Activated T-helper 1 cell treated with anti-CD3 and anti-CD28 coated beads, Interleukin-12 subunit alpha, Interleukin-12 subunit beta, Interleukin-2, Interleukin-4 antibody, amounts not matched to agents 30 ng/mL and 10 ng/mL and 1 ng/mL, durations not matched to agents 14 hours and 24 hours and 36 hours (primary cell): ENCODE data around the gene TXK. TPM values are rescaled to one million over a fixed set of nuclear protein-coding genes. Genes with fewer than 3 reads are reported as not detected.
A peak's percentile ranks its signal among the peaks of the same experiment; 100 is the strongest.

Experiments
- DNase-seq: peaks from one replicate; pipeline ENCODE4 v3.0.0; 2021; ENCODE audit warnings: low spot score
- H3K27ac Mint-ChIP-seq: one replicate; pipeline ENCODE4 v1.8.0; 2021; ENCODE audit warnings: mild to moderate bottlenecking, mixed read lengths
- H3K27me3 Mint-ChIP-seq: one replicate; pipeline ENCODE4 v1.8.0; 2022; ENCODE audit warnings: mild to moderate bottlenecking, moderate library complexity, mixed read lengths; ENCODE audit not compliant: insufficient read depth
- H3K36me3 Mint-ChIP-seq: one replicate; pipeline ENCODE4 v1.8.0; 2021; ENCODE audit warnings: low read depth, mixed read lengths
- H3K4me1 Mint-ChIP-seq: one replicate; pipeline ENCODE4 v1.8.0; 2021; ENCODE audit warnings: low read depth, mixed read lengths
- H3K4me3 Mint-ChIP-seq: one replicate; pipeline ENCODE4 v1.8.0; 2021; ENCODE audit warnings: mild to moderate bottlenecking, moderate library complexity, mixed read lengths
- H3K9me3 Mint-ChIP-seq: one replicate; pipeline ENCODE4 v1.8.0; 2021; ENCODE audit warnings: mixed read lengths
- intact Hi-C: fragments of 100-400 bp; cut with micrococcal nuclease; formaldehyde crosslinking; loops from one replicate; pipeline ENCODE4 v1.15.1; 2024
- total RNA-seq: library from RNA; stranded (reverse); gene quantifications from 2 replicates; pipeline ENCODE4 v1.2.3, GENCODE V29; 2022

TXK gene
- total RNA-seq, 1 donor from 2014 or later, result 12.5 TPM

- Mint-ChIP-seq H3K27ac (no peak overlapping the region), H3K27me3 (peaks cover 13% of the 10 kb centered on the region), H3K4me1 (peaks cover 40% of the 10 kb centered on the region), H3K4me3 (no peak overlapping the region), H3K36me3 (peaks cover 2% of the 10 kb centered on the region), H3K9me3 (no peaks in the 10 kb centered on the region)
- DNase-seq, result no peak
- intact Hi-C loops, result no loop called here
Observed at GRCh38 chr4:48038666-48039065, 95.4 kb downstream of the TXK start.

- no peak overlapping the region for H3K27ac Mint-ChIP-seq
- peaks cover 6% of the 10 kb centered on the region for H3K27me3 Mint-ChIP-seq
- no peak for DNase-seq
- H3K4me1 Mint-ChIP-seq, result peaks cover 37% of the 10 kb centered on the region
- H3K36me3 Mint-ChIP-seq, result peaks cover 2% of the 10 kb centered on the region
- intact Hi-C loops, result no loop called here
- H3K9me3 Mint-ChIP-seq, result no peaks in the 10 kb centered on the region
- H3K4me3 Mint-ChIP-seq, result no peak overlapping the region
Observed at GRCh38 chr4:48037117-48037462, 97.0 kb downstream of the TXK start.

GRCh38 chr4:48035952-48036351, 98.1 kb downstream of the TXK start:
- H3K27me3 Mint-ChIP-seq, result no peaks in the 10 kb centered on the region
- H3K9me3 Mint-ChIP-seq, result no peaks in the 10 kb centered on the region
- H3K27ac Mint-ChIP-seq, result peak overlapping the region; percentile 79
- intact Hi-C loops, result loop anchor here (1.0 kb wide), 8 partner anchors 9 to 162 kb away; no protein-coding TSS in a partner anchor
- peak overlapping the region; percentile 40 for H3K4me3 Mint-ChIP-seq
- H3K4me1 Mint-ChIP-seq, result peaks cover 29% of the 10 kb centered on the region
- DNase-seq, result no peak
- H3K36me3 Mint-ChIP-seq, result peaks cover 2% of the 10 kb centered on the region

DNA sequence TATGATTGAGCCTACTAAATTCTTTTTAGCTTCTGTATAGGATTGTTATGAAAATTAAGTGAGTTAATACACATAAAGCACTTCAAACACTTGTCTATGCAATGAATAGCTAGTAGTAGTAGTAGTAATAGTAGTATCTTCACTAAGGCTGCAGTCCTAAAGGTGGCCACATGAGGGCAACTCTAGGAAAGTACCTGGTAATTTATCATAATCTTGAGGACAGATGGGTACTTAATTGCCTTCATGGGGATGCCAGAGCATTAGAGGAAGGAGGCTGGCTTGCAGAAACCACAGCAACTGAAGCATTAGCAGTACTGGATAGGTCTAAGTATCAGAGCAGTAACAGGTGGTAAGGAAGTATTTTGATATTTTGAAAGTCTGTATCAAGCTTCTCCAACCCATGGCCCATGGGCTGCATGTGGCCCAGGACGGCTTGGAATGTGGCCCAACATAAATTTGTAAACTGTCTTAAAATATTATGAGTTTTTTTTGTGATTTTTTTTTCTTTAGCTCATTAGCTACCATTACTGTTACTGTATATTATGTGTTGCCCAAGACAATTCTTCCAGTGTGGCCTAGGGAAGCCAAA, 100.1 kb downstream of the TXK start:
- peak; percentile 28 for DNase-seq
- H3K27me3 Mint-ChIP-seq, result peaks cover 4% of the 10 kb centered on the region

GRCh38 chr4:48033412-48033811, 100.6 kb downstream of the TXK start:
- Mint-ChIP-seq H3K4me3 (no peak overlapping the region), H3K4me1 (peaks cover 38% of the 10 kb centered on the region), H3K27ac (no peak overlapping the region), H3K27me3 (peaks cover 4% of the 10 kb centered on the region), H3K36me3 (peaks cover 2% of the 10 kb centered on the region), H3K9me3 (no peaks in the 10 kb centered on the region)
- intact Hi-C loops, result no loop called here
- no peak for DNase-seq

More for the DNA sequence above, 100.1 kb downstream of the TXK start:
- H3K36me3 Mint-ChIP-seq, result peaks cover 2% of the 10 kb centered on the region
- H3K4me1 Mint-ChIP-seq, result peaks cover 33% of the 10 kb centered on the region
- no peak overlapping the region for H3K27ac Mint-ChIP-seq
- intact Hi-C loops, result loop anchor here (1.0 kb wide), 1 partner anchor 53 kb away; no protein-coding TSS in a partner anchor
- H3K9me3 Mint-ChIP-seq, result no peaks in the 10 kb centered on the region
- no peak overlapping the region for H3K4me3 Mint-ChIP-seq

- Mint-ChIP-seq H3K4me1 (peaks cover 39% of the 10 kb centered on the region), H3K4me3 (no peak overlapping the region), H3K36me3 (peaks cover 2% of the 10 kb centered on the region), H3K9me3 (no peaks in the 10 kb centered on the region), H3K27me3 (peaks cover 4% of the 10 kb centered on the region), H3K27ac (no peak overlapping the region)
- no peak for DNase-seq
- intact Hi-C loops, result no loop called here
Observed at GRCh38 chr4:48032721-48033120, 101.3 kb downstream of the TXK start.

DNA sequence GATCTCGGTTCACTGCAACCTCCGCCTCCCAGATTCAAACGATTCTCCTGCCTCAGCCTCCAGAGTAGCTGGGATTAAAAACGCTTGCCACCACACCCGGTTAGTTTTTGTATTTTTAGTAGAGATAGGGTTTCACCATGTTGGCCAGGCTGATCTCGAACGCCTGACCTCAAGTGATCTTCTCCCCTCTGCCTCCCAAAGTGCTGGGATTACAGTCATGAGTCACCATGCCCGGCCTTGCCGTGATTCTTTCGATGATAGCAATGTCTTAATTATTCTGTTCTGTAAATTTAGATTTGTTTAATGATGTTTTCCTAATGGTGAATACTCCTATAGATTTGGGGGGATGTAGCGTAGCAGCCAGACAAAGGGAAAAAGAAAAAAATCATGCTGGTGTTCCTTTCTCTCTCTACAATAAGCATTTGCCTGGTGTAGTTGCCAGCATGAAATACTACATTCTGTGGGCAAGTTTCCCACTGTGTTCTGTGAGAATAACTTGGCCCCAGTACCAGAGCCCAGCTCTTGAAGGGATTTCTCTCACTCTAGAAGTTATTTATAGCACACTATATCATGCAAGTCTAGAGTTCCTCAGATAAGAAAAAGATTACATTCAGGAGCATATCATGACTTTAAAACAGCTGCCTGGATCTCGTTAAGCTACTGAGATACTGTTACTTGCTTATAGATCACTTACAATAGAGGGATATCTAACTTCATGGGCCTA, 102.1 kb downstream of the TXK start:
- DNase-seq, result no peak

GRCh38 chr4:48030470-48030869, 103.6 kb downstream of the TXK start:
- intact Hi-C loops, result no loop called here
- H3K4me1 Mint-ChIP-seq, result peaks cover 22% of the 10 kb centered on the region

More for the DNA sequence above, 102.1 kb downstream of the TXK start:
- no peaks in the 10 kb centered on the region for H3K9me3 Mint-ChIP-seq
- H3K4me3 Mint-ChIP-seq, result no peak overlapping the region
- H3K36me3 Mint-ChIP-seq, result peaks cover 2% of the 10 kb centered on the region
- intact Hi-C loops, result no loop called here
- H3K4me1 Mint-ChIP-seq, result peaks cover 37% of the 10 kb centered on the region
- H3K27me3 Mint-ChIP-seq, result peaks cover 4% of the 10 kb centered on the region
- no peak overlapping the region for H3K27ac Mint-ChIP-seq

DNA sequence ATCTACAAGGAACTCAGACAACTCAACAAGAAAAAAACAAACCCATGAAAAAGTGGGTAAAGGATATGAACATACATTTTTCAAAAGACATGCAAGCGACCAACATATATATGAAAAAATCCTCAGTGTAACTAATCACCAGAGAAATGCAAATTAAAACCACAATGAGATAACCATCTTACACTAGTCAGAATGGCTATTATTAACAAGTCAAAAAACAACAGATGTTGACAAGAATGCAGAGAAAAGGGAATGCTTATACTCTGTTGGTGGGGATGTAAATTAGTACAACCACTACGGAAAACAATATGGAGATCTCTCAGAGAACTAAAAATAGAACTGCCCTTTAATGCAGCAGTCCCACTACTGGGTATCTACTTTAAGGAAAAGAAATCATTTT, 105.4 kb downstream of the TXK start:
- intact Hi-C loops, result no loop called here
- Mint-ChIP-seq H3K4me3 (no peak overlapping the region), H3K27ac (no peak overlapping the region), H3K9me3 (no peaks in the 10 kb centered on the region), H3K27me3 (peaks cover 7% of the 10 kb centered on the region), H3K4me1 (peaks cover 16% of the 10 kb centered on the region), H3K36me3 (no peaks in the 10 kb centered on the region)
- DNase-seq, result no peak

More at GRCh38 chr4:48030470-48030869, 103.6 kb downstream of the TXK start:
- DNase-seq, result no peak
- Mint-ChIP-seq H3K27ac (no peak overlapping the region), H3K27me3 (peaks cover 4% of the 10 kb centered on the region), H3K36me3 (no peaks in the 10 kb centered on the region), H3K9me3 (no peaks in the 10 kb centered on the region), H3K4me3 (no peak overlapping the region)

DNA sequence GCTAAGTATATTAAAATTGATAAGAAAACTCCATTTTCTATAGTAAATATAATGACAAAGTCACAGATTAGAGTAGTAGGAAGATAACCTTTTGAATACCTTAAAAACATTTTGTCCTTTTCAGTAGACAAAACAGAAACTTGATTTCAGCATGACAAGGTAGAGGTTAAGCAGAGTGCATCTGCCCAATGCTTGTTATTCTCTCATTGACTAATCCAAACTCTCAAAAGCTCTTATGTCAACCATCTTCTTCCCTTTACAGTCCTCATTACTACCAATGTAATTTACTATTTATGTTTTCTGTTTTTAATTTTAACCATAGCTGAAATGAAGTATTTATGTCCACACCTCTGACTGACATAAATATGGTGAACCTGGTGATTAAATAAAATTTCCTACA, 106.4 kb downstream of the TXK start:
- H3K27me3 Mint-ChIP-seq, result peaks cover 7% of the 10 kb centered on the region
- DNase-seq, result no peak
- H3K4me1 Mint-ChIP-seq, result peaks cover 13% of the 10 kb centered on the region
- intact Hi-C loops, result loop anchor here (1.0 kb wide), 2 partner anchors 9 to 11 kb away; partner anchors contain the start of genes CNGA1 and NIPAL1
- no peak overlapping the region for H3K4me3 Mint-ChIP-seq
- no peaks in the 10 kb centered on the region for H3K36me3 Mint-ChIP-seq
- H3K27ac Mint-ChIP-seq, result no peak overlapping the region
- no peaks in the 10 kb centered on the region for H3K9me3 Mint-ChIP-seq

GRCh38 chr4:48025005-48025404, 109.0 kb downstream of the TXK start:
- Mint-ChIP-seq H3K36me3 (no peaks in the 10 kb centered on the region), H3K4me3 (no peak overlapping the region), H3K4me1 (peaks cover 13% of the 10 kb centered on the region), H3K27me3 (peaks cover 2% of the 10 kb centered on the region), H3K27ac (no peak overlapping the region), H3K9me3 (no peaks in the 10 kb centered on the region)
- no peak for DNase-seq
- intact Hi-C loops, result no loop called here

DNA sequence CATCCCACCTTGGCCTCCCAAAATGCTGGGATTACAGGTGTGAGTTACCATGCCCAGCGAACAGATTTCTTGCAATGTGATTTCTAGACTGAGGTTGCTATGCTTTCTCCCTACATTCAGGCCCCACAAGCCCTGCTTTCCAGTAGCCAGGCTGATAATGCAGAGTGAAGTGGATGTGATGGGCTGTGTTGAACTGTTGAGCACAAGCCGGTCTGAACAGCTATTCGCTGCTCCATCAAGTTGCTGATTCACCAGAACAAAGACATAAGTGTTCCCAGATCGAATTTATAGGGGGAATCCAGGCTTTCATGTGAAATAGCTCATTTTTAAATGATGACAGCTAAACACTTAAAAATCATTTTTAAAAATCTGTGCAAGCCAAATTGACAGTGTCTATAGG, 109.5 kb downstream of the TXK start:
- Mint-ChIP-seq H3K27me3 (peaks cover 2% of the 10 kb centered on the region), H3K4me3 (no peak overlapping the region), H3K9me3 (no peaks in the 10 kb centered on the region), H3K27ac (no peak overlapping the region), H3K36me3 (no peaks in the 10 kb centered on the region), H3K4me1 (peaks cover 13% of the 10 kb centered on the region)
- intact Hi-C loops, result no loop called here
- DNase-seq, result no peak

GRCh38 chr4:48022192-48022799, 111.8 kb downstream of the TXK start:
- Mint-ChIP-seq H3K27ac (no peak overlapping the region), H3K36me3 (no peaks in the 10 kb centered on the region), H3K4me1 (peaks cover 7% of the 10 kb centered on the region), H3K4me3 (no peak overlapping the region), H3K9me3 (no peaks in the 10 kb centered on the region), H3K27me3 (peaks cover 14% of the 10 kb centered on the region)
- no peak for DNase-seq
- intact Hi-C loops, result no loop called here
